IPS-18c (cell line): ENCODE data around the gene SEC14L1.
"Not testable (repeated sequence)": the region's sequence is repeated elsewhere in the genome, so short reads cannot be mapped to it uniquely, and the experiment has no call there.

Experiments
- H3K4me3 ChIP-seq: 2 replicates; pipeline ENCODE4 v1.7.0; 2013; ENCODE audit warnings: low read depth, mild to moderate bottlenecking, low read length, moderate library complexity; ENCODE audit not compliant: insufficient read depth
- H3K9me3 ChIP-seq: one replicate; pipeline ENCODE4 v1.6.1; 2013; ENCODE audit warnings: mild to moderate bottlenecking, low read length, moderate library complexity; ENCODE audit not compliant: control insufficient read depth, insufficient read depth

Gene SEC14L1

GRCh38 chr17:77131904-77132303, 8.9 kb upstream of the SEC14L1 start:
- no peaks in the 10 kb centered on the region for H3K9me3 ChIP-seq
- H3K4me3 ChIP-seq, result no peak overlapping the region

GRCh38 chr17:77132411-77133086, 8.2 kb upstream of the SEC14L1 start:
- peaks cover 2% of the 10 kb centered on the region for H3K9me3 ChIP-seq
- no peak overlapping the region for H3K4me3 ChIP-seq

DNA sequence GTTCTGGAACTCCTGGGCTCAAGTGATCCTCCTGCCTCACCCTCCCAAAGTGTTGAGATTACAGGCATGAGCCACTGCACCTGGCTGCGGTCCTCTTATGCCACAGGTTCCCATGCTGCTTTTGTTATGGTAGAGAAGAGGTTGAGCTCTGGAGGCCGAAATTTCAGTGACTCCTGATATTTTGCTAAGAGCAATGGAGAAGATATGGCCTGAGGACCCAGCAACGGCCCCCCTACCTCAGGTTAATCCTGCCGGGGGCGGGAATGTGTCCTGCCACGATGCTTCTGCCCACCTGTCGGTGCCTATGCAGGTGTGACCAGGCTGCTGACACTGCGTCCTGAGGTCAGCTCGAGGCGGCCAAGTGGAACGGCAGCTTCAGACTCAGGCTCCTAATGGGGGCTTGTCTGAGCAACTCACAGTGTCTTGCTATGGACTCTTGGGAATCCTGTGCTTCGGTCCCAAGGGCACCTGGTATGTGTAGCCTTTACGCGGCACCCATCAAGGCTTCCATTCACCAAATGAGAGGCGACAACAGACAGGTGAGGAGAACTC, 7.6 kb upstream of the SEC14L1 start:
- Histone ChIP-seq H3K4me3 (no peak overlapping the region), H3K9me3 (peaks cover 2% of the 10 kb centered on the region)

GRCh38 chr17:77136420-77136767, 4.4 kb upstream of the SEC14L1 start:
- Histone ChIP-seq H3K9me3 (peaks cover 2% of the 10 kb centered on the region), H3K4me3 (no peak overlapping the region)

GRCh38 chr17:77137111-77137510, 3.7 kb upstream of the SEC14L1 start:
- Histone ChIP-seq H3K4me3 (no peak overlapping the region), H3K9me3 (peaks cover 2% of the 10 kb centered on the region)

DNA sequence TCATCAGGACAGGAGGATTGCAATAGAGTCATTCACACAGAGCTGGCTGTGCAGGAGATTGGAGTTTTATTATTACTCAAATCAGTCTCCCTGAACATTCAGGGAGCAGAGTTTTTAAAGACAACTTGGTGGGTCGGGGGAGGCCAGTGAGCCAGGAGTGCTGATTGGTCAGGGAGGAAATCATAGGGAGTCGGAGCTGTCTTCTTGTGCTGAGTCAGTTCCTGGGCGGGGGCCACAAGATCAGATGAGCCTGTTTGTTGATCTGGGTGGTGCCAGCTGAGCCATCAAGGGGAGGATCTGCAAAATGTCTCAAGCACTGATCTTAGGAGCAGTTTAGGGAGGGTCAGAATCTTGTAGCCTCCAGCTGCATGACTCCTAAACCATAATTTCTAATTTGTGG, 2.9 kb upstream of the SEC14L1 start:
- not testable (repeated sequence) for H3K4me3 ChIP-seq, H3K9me3 ChIP-seq

GRCh38 chr17:77140166-77140877, 447 bp upstream of the SEC14L1 start:
- peaks cover 2% of the 10 kb centered on the region for H3K9me3 ChIP-seq
- H3K4me3 ChIP-seq, result peak overlapping the region; percentile 55

DNA sequence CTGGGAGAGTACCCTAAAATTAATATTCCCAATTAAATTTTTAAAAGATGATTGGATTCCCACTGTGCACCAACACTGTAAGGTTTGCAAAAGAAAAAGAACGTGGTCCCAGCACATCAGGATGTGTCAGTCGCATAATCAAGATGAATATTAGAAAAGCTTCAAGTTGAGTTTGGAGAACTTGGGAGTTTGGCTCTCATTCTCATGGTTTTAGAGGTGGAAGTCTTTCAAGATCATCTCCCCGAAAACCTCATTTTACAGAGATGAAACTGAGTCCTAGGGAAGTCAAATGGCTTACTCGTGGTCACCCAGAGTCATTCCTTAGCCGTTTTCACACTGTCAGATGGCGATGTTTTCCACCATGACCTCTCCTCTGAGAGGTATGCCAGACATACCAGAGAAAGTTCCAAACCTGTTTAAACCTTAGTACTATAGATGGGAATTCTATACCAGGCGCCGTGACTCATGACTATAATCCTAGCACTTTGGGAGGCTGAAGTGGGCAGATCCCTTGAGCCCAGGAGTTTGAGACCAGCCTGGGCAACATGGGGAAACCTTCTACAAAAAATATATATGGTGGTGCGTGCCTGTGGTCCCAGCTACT, 1.2 kb downstream of the SEC14L1 start:
- H3K9me3 ChIP-seq, result peaks cover 2% of the 10 kb centered on the region
- peak overlapping the region; percentile 73 for H3K4me3 ChIP-seq

DNA sequence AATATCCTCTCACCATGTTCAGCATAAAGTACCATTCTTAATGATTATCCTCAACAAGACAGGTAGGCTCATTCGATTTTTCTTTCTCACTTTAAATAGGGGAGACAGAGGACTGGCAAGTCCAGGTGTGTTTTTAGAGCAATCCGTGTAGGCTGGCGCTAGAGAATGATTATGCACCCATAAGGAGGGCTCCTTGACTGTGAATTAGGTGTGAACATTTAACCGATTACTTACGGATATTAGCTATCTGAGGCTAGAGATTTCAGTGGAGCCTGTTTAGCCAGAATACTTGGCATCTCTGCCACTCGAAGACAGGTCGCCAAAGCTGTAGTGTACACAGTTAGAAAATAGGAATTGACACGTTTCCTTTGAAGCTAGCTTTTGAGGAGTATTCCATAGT, 1.9 kb downstream of the SEC14L1 start:
- Histone ChIP-seq H3K9me3 (no peaks in the 10 kb centered on the region), H3K4me3 (no peak overlapping the region)

- Histone ChIP-seq H3K9me3 (no peaks in the 10 kb centered on the region), H3K4me3 (no peak overlapping the region)
Measured at GRCh38 chr17:77143306-77143705, 2.5 kb downstream of the SEC14L1 start.

GRCh38 chr17:77144227-77144626, 3.5 kb downstream of the SEC14L1 start:
- no peak overlapping the region for H3K4me3 ChIP-seq
- H3K9me3 ChIP-seq, result no peaks in the 10 kb centered on the region

- H3K4me3 ChIP-seq, result no peak overlapping the region
- no peaks in the 10 kb centered on the region for H3K9me3 ChIP-seq
Measured at GRCh38 chr17:77145224-77145611, 4.4 kb downstream of the SEC14L1 start.

GRCh38 chr17:77145612-77146245, 5.0 kb downstream of the SEC14L1 start:
- H3K4me3 ChIP-seq, result no peak overlapping the region
- no peaks in the 10 kb centered on the region for H3K9me3 ChIP-seq

DNA sequence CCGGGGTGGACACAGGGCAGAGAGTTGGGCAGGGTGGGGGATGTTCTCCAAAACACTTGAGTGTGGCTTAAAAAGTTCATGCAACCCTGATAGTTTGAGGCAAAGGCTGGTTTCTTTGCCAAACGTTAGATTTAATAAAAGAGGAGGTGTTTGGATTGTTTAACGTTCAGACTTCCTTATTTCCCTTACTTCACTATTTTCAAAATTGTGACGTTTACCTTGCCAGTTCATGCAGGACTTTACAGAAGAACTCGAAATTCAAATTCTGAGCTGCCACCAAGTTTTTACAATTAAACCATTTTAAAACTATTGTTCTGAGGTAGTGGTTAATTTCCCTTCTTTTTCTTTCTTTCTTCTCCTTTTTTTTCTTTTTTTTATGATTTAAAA, 5.5 kb downstream of the SEC14L1 start:
- Histone ChIP-seq H3K9me3 (no peaks in the 10 kb centered on the region), H3K4me3 (no peak overlapping the region)

- no peak overlapping the region for H3K4me3 ChIP-seq
- no peaks in the 10 kb centered on the region for H3K9me3 ChIP-seq
Measured at GRCh38 chr17:77146882-77147281, 6.1 kb downstream of the SEC14L1 start.

DNA sequence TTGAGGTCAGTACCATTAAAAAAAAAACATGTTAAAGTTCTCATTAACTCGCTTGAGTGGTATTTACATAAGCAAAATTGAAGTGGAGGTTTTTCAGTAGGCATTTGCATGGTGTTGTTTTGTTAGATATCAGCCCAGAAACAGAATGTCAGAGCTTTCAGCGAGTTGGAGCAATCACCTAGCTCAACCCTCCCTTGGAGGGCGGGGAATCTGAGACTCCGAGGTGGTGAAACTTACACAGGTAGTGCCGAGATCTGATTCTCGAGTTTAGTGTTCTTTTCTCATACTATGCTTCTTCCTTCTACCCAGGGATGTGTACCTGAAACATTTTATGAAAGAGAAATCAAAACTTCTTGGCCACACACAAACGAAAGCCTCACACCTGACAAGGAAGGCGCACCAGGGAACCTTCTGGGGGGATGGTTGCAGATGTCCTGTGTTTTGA, 6.6 kb downstream of the SEC14L1 start:
- Histone ChIP-seq H3K4me3 (no peak overlapping the region), H3K9me3 (no peaks in the 10 kb centered on the region)

GRCh38 chr17:77148077-77148939, 7.5 kb downstream of the SEC14L1 start:
- Histone ChIP-seq H3K9me3 (no peaks in the 10 kb centered on the region), H3K4me3 (no peak overlapping the region)
